ENCODE measurements around the gene TUT4. TPM values are rescaled to one million over a fixed set of nuclear protein-coding genes. Genes with fewer than 3 reads are reported as not detected.

The TUT4 gene
- polyA plus RNA-seq, 3 donors = 4.3 to 24.2 (median 7.6) TPM

DNA sequence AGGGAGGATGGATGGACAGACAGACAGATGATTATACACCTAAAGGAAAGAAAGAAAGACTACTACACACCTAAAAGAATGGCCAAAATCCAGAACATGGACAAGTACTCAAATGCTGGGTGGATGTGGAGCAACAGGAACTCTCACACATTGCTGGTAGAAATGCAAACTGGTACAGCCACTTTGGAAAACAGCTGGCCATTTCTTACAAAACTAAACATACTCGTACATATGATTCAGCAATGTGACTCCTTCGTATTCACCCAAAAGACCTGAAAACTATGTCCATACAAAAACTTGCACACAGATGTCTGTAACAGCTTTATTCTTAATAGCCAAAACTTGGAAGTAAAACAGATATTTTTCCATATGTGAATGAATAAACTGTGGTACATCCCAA is 97.2 kb downstream of the TUT4 start:
- no peak overlapping the region for H3K27ac Mint-ChIP-seq
- Histone ChIP-seq H3K4me3 (replicated peaks in 1 of 3; ENCODE audit: low read depth in 2 of 3, low read length in 3 of 3) (no peak overlapping the region), H3K79me2 (ENCODE audit: insufficient read depth, low read length) (no peaks in the 10 kb centered on the region), H4K20me1 (ENCODE audit: insufficient read depth, low read length) (no peaks in the 10 kb centered on the region), H3K36me3 (replicated peaks in 1 of 2; ENCODE audit: control insufficient read depth in 1 of 2, insufficient read depth in 2 of 2, low read length in 2 of 2) (peaks cover 4 to 29% of the 10 kb centered on the region in 2 donors), H2AFZ (ENCODE audit: insufficient read depth, low read depth, low read length, poor library complexity, severe bottlenecking) (no peak overlapping the region), H3K4me1 (ENCODE audit: control insufficient read depth in 1 of 2, insufficient read depth in 2 of 2, low read length in 2 of 2) (no peaks in the 10 kb centered on the region), H3K4me2 (replicated peaks; ENCODE audit: extremely low read depth, low read length, poor library complexity, severe bottlenecking) (no peak overlapping the region), H3K9ac (ENCODE audit: insufficient read depth, low read length, poor library complexity, severe bottlenecking) (no peak overlapping the region), H3K27ac (ENCODE audit: low read depth in 1 of 2, low read length in 2 of 2) (no peak overlapping the region), H3K9me3 (replicated peaks in 1 of 2; ENCODE audit: control insufficient read depth in 1 of 2, insufficient read depth in 1 of 2, low read length in 2 of 2) (no peaks in the 10 kb centered on the region), H3K27me3 (ENCODE audit: control insufficient read depth in 2 of 2, insufficient read depth in 2 of 2, low read length in 2 of 2) (no peaks in the 10 kb centered on the region)
- no peak overlapping the region for H3K4me3 Mint-ChIP-seq
- H3K9me3 Mint-ChIP-seq = no peaks in the 10 kb centered on the region
- H3K4me1 Mint-ChIP-seq = no peaks in the 10 kb centered on the region
- intact Hi-C loops (cut with micrococcal nuclease) = no loop called here
- WGBS (ENCODE audit: insufficient coverage) = 100% methylated on average over 1 of the region's 2 CpGs
- DNase-seq = no peak
- H3K36me3 Mint-ChIP-seq = peaks cover 30 to 47% of the 10 kb centered on the region in 2 donors
- TF ChIP-seq, protein P1, sequence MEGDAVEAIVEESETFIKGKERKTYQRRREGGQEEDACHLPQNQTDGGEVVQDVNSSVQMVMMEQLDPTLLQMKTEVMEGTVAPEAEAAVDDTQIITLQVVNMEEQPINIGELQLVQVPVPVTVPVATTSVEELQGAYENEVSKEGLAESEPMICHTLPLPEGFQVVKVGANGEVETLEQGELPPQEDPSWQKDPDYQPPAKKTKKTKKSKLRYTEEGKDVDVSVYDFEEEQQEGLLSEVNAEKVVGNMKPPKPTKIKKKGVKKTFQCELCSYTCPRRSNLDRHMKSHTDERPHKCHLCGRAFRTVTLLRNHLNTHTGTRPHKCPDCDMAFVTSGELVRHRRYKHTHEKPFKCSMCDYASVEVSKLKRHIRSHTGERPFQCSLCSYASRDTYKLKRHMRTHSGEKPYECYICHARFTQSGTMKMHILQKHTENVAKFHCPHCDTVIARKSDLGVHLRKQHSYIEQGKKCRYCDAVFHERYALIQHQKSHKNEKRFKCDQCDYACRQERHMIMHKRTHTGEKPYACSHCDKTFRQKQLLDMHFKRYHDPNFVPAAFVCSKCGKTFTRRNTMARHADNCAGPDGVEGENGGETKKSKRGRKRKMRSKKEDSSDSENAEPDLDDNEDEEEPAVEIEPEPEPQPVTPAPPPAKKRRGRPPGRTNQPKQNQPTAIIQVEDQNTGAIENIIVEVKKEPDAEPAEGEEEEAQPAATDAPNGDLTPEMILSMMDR (IDR thresholded peaks at IDR 0.05) = no peak
- no peaks in the 10 kb centered on the region for H3K27me3 Mint-ChIP-seq (ENCODE audit: low read depth in 3 of 3)

DNA sequence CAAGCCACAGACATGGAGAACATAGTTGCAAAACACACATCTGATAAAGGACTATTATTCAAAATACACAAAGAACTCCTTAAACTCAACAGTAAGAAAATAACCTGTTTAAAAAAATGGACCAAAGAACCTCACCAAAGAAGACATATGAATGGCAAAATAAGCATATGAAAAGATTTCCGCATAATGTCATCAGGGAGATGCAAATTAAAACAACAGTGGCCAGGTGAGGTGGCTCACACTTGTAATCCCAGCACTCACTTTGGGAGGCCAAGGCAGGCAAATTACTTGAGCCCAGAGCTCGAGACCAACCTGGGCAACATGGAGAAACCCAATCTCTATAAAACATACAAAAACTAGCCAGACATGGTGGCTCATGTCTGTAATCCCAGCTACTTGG is 98.1 kb downstream of the TUT4 start:
- Histone ChIP-seq H3K4me3 (replicated peaks in 1 of 3; ENCODE audit: low read depth in 2 of 3, low read length in 3 of 3) (no peak overlapping the region), H3K9me3 (replicated peaks in 1 of 2; ENCODE audit: control insufficient read depth in 1 of 2, insufficient read depth in 1 of 2, low read length in 2 of 2) (no peaks in the 10 kb centered on the region), H4K20me1 (ENCODE audit: insufficient read depth, low read length) (no peaks in the 10 kb centered on the region), H3K4me2 (replicated peaks; ENCODE audit: extremely low read depth, low read length, poor library complexity, severe bottlenecking) (no peak overlapping the region), H3K36me3 (replicated peaks in 1 of 2; ENCODE audit: control insufficient read depth in 1 of 2, insufficient read depth in 2 of 2, low read length in 2 of 2) (peaks cover 4 to 29% of the 10 kb centered on the region in 2 donors), H3K27ac (ENCODE audit: low read depth in 1 of 2, low read length in 2 of 2) (no peak overlapping the region), H3K9ac (ENCODE audit: insufficient read depth, low read length, poor library complexity, severe bottlenecking) (no peak overlapping the region), H3K27me3 (ENCODE audit: control insufficient read depth in 2 of 2, insufficient read depth in 2 of 2, low read length in 2 of 2) (no peaks in the 10 kb centered on the region), H3K79me2 (ENCODE audit: insufficient read depth, low read length) (no peaks in the 10 kb centered on the region), H3K4me1 (ENCODE audit: control insufficient read depth in 1 of 2, insufficient read depth in 2 of 2, low read length in 2 of 2) (no peaks in the 10 kb centered on the region), H2AFZ (ENCODE audit: insufficient read depth, low read depth, low read length, poor library complexity, severe bottlenecking) (no peak overlapping the region)
- no peak for DNase-seq
- H3K27ac Mint-ChIP-seq = no peak overlapping the region
- no peak overlapping the region for H3K4me3 Mint-ChIP-seq
- intact Hi-C loops (cut with micrococcal nuclease) = no loop called here
- peaks cover 29 to 50% of the 10 kb centered on the region in 2 donors for H3K36me3 Mint-ChIP-seq
- no peaks in the 10 kb centered on the region for H3K4me1 Mint-ChIP-seq
- WGBS (ENCODE audit: insufficient coverage) = 100% methylated on average over 1 of the region's 2 CpGs
- no peaks in the 10 kb centered on the region for H3K9me3 Mint-ChIP-seq
- TF ChIP-seq, protein P1 (IDR thresholded peaks at IDR 0.05) = no peak
- no peaks in the 10 kb centered on the region for H3K27me3 Mint-ChIP-seq (ENCODE audit: low read depth in 3 of 3)

Data from CD14-positive monocyte (primary cell).